ENCODE data around the gene P2RY14.

- no peak for TF ChIP-seq EZH2 (IDR thresholded peaks at IDR 0.05; ENCODE audit: insufficient read depth, low read length)
- TF ChIP-seq CTCF (IDR thresholded peaks at IDR 0.05; ENCODE audit: insufficient read depth, low read depth, low read length) = no peak
Measured at GRCh38 chr3:151174351-151174750, 104.0 kb downstream of the P2RY14 start.

Measured in astrocyte (in vitro differentiated cells and primary cell).